Activated CD8-positive, alpha-beta memory T cell treated with anti-CD3 and anti-CD28 coated beads, Interleukin-2, amount 10 ng/mL, durations not matched to agents 7 days and 5 days (primary cell): ENCODE results near the gene LARP6. TPM values are rescaled to one million over a fixed set of nuclear protein-coding genes. Genes with fewer than 3 reads are reported as not detected.
"Not testable (repeated sequence)": the region's sequence is repeated elsewhere in the genome, so short reads cannot be mapped to it uniquely, and the experiment has no call there.

Source experiments
- ATAC-seq: fragments of 150-1000 bp; cut with Tn5 transposase; one replicate; pipeline ENCODE4 v1.10.0; 2021; ENCODE audit warnings: moderate library complexity
- CTCF ChIA-PET: fragments of 350-600 bp; sonication (Branson Sonifier 250); formaldehyde crosslinking; loops from one replicate; lab custom pipeline; 2021; ENCODE audit warnings: antibody characterized with exemption; lab: Charles Lee
- DNase-seq: peaks from one replicate; pipeline ENCODE4 v3.0.0-alpha.2; 2020
- H3K27ac Mint-ChIP-seq: one replicate; pipeline ENCODE4 v1.8.0; 2021; ENCODE audit warnings: mild to moderate bottlenecking, mixed read lengths
- H3K27me3 Mint-ChIP-seq: one replicate; pipeline ENCODE4 v1.8.0; 2021; ENCODE audit warnings: mixed read lengths
- H3K36me3 Mint-ChIP-seq: one replicate; pipeline ENCODE4 v1.8.0; 2021; ENCODE audit warnings: mild to moderate bottlenecking, mixed read lengths
- H3K4me1 Mint-ChIP-seq: one replicate; pipeline ENCODE4 v1.8.0; 2021; ENCODE audit warnings: mixed read lengths
- H3K4me3 Mint-ChIP-seq: one replicate; pipeline ENCODE4 v1.8.0; 2021; ENCODE audit warnings: mild to moderate bottlenecking, moderate library complexity, mixed read lengths
- H3K9me3 Mint-ChIP-seq: one replicate; pipeline ENCODE4 v1.8.0; 2022; ENCODE audit warnings: low read depth, mixed read lengths
- total RNA-seq, 2 experiments: library from RNA; stranded (reverse); gene quantifications; one replicate each; pipeline ENCODE4 v1.2.3, GENCODE V29; 2021

Gene LARP6
- total RNA-seq, 2 experiments from 2014 or later = not detected

GRCh38 chr15:70831094-70831911 lies 22.7 kb downstream of the LARP6 start:
- DNase-seq (no peak), ATAC-seq (no peak)
- Mint-ChIP-seq H3K27ac (no peak overlapping the region), H3K4me1 (no peaks in the 10 kb centered on the region), H3K9me3 (no peaks in the 10 kb centered on the region), H3K36me3 (no peaks in the 10 kb centered on the region), H3K27me3 (peaks cover 11% of the 10 kb centered on the region), H3K4me3 (no peak overlapping the region)
- CTCF ChIA-PET = interaction anchor here (0.6 to 1.4 kb wide), 2 partner anchors 19 to 114 kb away, joined by 3 to 4 read pairs; no protein-coding TSS in a partner anchor

GRCh38 chr15:70830615-70831014 lies 23.3 kb downstream of the LARP6 start:
- Mint-ChIP-seq H3K9me3 (no peaks in the 10 kb centered on the region), H3K4me3 (no peak overlapping the region), H3K36me3 (no peaks in the 10 kb centered on the region), H3K27me3 (peaks cover 11% of the 10 kb centered on the region), H3K4me1 (no peaks in the 10 kb centered on the region), H3K27ac (no peak overlapping the region)
- DNase-seq = no peak
- ATAC-seq = no peak
- CTCF ChIA-PET = interaction anchor here (1.4 kb wide), 1 partner anchor 19 kb away, joined by 4 read pairs; no protein-coding TSS in a partner anchor

- Mint-ChIP-seq H3K4me3 (no peak overlapping the region), H3K4me1 (peaks cover 2% of the 10 kb centered on the region), H3K27me3 (peaks cover 15% of the 10 kb centered on the region), H3K27ac (no peak overlapping the region), H3K36me3 (no peaks in the 10 kb centered on the region), H3K9me3 (no peaks in the 10 kb centered on the region)
- CTCF ChIA-PET = no interaction called here
- no peak for DNase-seq
- no peak for ATAC-seq
Observed at GRCh38 chr15:70829371-70830166, 24.4 kb downstream of the LARP6 start.

- Mint-ChIP-seq H3K27ac (no peak overlapping the region), H3K4me3 (no peak overlapping the region), H3K4me1 (peaks cover 2% of the 10 kb centered on the region), H3K27me3 (peaks cover 10% of the 10 kb centered on the region), H3K9me3 (no peaks in the 10 kb centered on the region), H3K36me3 (no peaks in the 10 kb centered on the region)
- CTCF ChIA-PET = no interaction called here
- DNase-seq (no peak), ATAC-seq (no peak)
Observed at GRCh38 chr15:70827721-70828120, 26.2 kb downstream of the LARP6 start.

- CTCF ChIA-PET = no interaction called here
- ATAC-seq = no peak
- no peak for DNase-seq
- peaks cover 2% of the 10 kb centered on the region for H3K4me1 Mint-ChIP-seq
- no peaks in the 10 kb centered on the region for H3K36me3 Mint-ChIP-seq
- no peaks in the 10 kb centered on the region for H3K9me3 Mint-ChIP-seq
- peaks cover 11% of the 10 kb centered on the region for H3K27me3 Mint-ChIP-seq
- H3K4me3 Mint-ChIP-seq = no peak overlapping the region
- H3K27ac Mint-ChIP-seq = no peak overlapping the region
Observed at GRCh38 chr15:70826634-70827033, 27.3 kb downstream of the LARP6 start.

GRCh38 chr15:70825841-70826240 lies 28.1 kb downstream of the LARP6 start:
- CTCF ChIA-PET = interaction anchor here (0.7 to 1.2 kb wide), 3 partner anchors 17 to 614 kb away, joined by 3 to 4 read pairs (median 3); no protein-coding TSS in a partner anchor
- Mint-ChIP-seq H3K27me3 (peaks cover 11% of the 10 kb centered on the region), H3K4me3 (no peak overlapping the region), H3K4me1 (peaks cover 2% of the 10 kb centered on the region), H3K9me3 (no peaks in the 10 kb centered on the region), H3K27ac (no peak overlapping the region), H3K36me3 (no peaks in the 10 kb centered on the region)
- no peak for ATAC-seq
- no peak for DNase-seq

GRCh38 chr15:70823196-70823595 lies 30.8 kb downstream of the LARP6 start:
- CTCF ChIA-PET = interaction anchor here (0.7 kb wide), 1 partner anchor 11 kb away, joined by 3 read pairs; no protein-coding TSS in a partner anchor
- Mint-ChIP-seq H3K27ac (no peak overlapping the region), H3K27me3 (peaks cover 11% of the 10 kb centered on the region), H3K36me3 (no peaks in the 10 kb centered on the region), H3K4me1 (peaks cover 2% of the 10 kb centered on the region), H3K4me3 (no peak overlapping the region), H3K9me3 (no peaks in the 10 kb centered on the region)
- no peak for ATAC-seq
- no peak for DNase-seq

- peaks cover 8% of the 10 kb centered on the region for H3K27me3 Mint-ChIP-seq
Observed at GRCh38 chr15:70820214-70820613, 33.7 kb downstream of the LARP6 start.

GRCh38 chr15:70818580-70818979 lies 35.4 kb downstream of the LARP6 start:
- Mint-ChIP-seq H3K4me3 (no peak overlapping the region), H3K27me3 (peaks cover 9% of the 10 kb centered on the region), H3K36me3 (no peaks in the 10 kb centered on the region), H3K9me3 (no peaks in the 10 kb centered on the region), H3K27ac (no peak overlapping the region), H3K4me1 (no peaks in the 10 kb centered on the region)
- ATAC-seq (no peak), DNase-seq (no peak)
- CTCF ChIA-PET = no interaction called here

More at GRCh38 chr15:70820214-70820613, 33.7 kb downstream of the LARP6 start:
- Mint-ChIP-seq H3K9me3 (no peaks in the 10 kb centered on the region), H3K36me3 (no peaks in the 10 kb centered on the region), H3K4me3 (no peak overlapping the region), H3K4me1 (peaks cover 1% of the 10 kb centered on the region), H3K27ac (no peak overlapping the region)
- ATAC-seq (no peak), DNase-seq (no peak)
- CTCF ChIA-PET = no interaction called here

GRCh38 chr15:70817266-70817665 lies 36.7 kb downstream of the LARP6 start:
- Mint-ChIP-seq H3K4me3 (no peak overlapping the region), H3K27ac (no peak overlapping the region), H3K9me3 (no peaks in the 10 kb centered on the region), H3K4me1 (no peaks in the 10 kb centered on the region), H3K27me3 (peaks cover 4% of the 10 kb centered on the region), H3K36me3 (no peaks in the 10 kb centered on the region)
- DNase-seq (no peak), ATAC-seq (no peak)
- CTCF ChIA-PET = no interaction called here

- CTCF ChIA-PET = no interaction called here
- no peak for ATAC-seq
- Mint-ChIP-seq H3K36me3 (no peaks in the 10 kb centered on the region), H3K27ac (no peak overlapping the region), H3K4me3 (no peak overlapping the region), H3K27me3 (peaks cover 4% of the 10 kb centered on the region), H3K4me1 (peaks cover 4% of the 10 kb centered on the region), H3K9me3 (no peaks in the 10 kb centered on the region)
- no peak for DNase-seq
Observed at GRCh38 chr15:70815604-70816003, 38.4 kb downstream of the LARP6 start.

GRCh38 chr15:70815011-70815410 lies 38.9 kb downstream of the LARP6 start:
- CTCF ChIA-PET, ATAC-seq, H3K4me1 Mint-ChIP-seq, H3K27me3 Mint-ChIP-seq, H3K27ac Mint-ChIP-seq, H3K4me3 Mint-ChIP-seq, H3K9me3 Mint-ChIP-seq, DNase-seq, H3K36me3 Mint-ChIP-seq: not testable (repeated sequence)

GRCh38 chr15:70812827-70813364 lies 41.1 kb downstream of the LARP6 start:
- H3K9me3 Mint-ChIP-seq = no peaks in the 10 kb centered on the region
- H3K27ac Mint-ChIP-seq = no peak overlapping the region
- CTCF ChIA-PET = interaction anchor here (0.7 to 3.6 kb wide), 7 partner anchors 12 to 146 kb away, joined by 3 to 22 read pairs (median 5); no protein-coding TSS in a partner anchor
- peaks cover 7% of the 10 kb centered on the region for H3K27me3 Mint-ChIP-seq
- no peak for DNase-seq
- H3K4me1 Mint-ChIP-seq = peaks cover 4% of the 10 kb centered on the region
- no peaks in the 10 kb centered on the region for H3K36me3 Mint-ChIP-seq
- no peak overlapping the region for H3K4me3 Mint-ChIP-seq
- no peak for ATAC-seq
